Activated T-cell treated with anti-CD3 and anti-CD28 coated beads for 48 hours (primary cell): ENCODE data around the gene GAMT.

Experiments used
- DNase-seq: peaks from one replicate; pipeline ENCODE4 v3.0.0-alpha.2; 2020; ENCODE audit warnings: low read depth

The GAMT gene

GRCh38 chr19:1418496-1418775 lies 17.1 kb upstream of the GAMT start:
- DNase-seq = no peak

GRCh38 chr19:1417681-1418495 lies 16.5 kb upstream of the GAMT start:
- DNase-seq = no peak

GRCh38 chr19:1417145-1417544 lies 15.8 kb upstream of the GAMT start:
- DNase-seq = no peak

GRCh38 chr19:1416014-1416841 lies 14.9 kb upstream of the GAMT start:
- DNase-seq = no peak

- no peak for DNase-seq
These were observed 11.9 kb upstream of the GAMT start for GRCh38 chr19:1412995-1413800.

- no peak for DNase-seq
These were observed 11.1 kb upstream of the GAMT start for GRCh38 chr19:1412323-1412923.

GRCh38 chr19:1411255-1412191 lies 10.2 kb upstream of the GAMT start:
- DNase-seq = no peak

GRCh38 chr19:1410789-1411188 lies 9.4 kb upstream of the GAMT start:
- DNase-seq = no peak

- DNase-seq = peak; percentile 43
These were observed 8.9 kb upstream of the GAMT start for GRCh38 chr19:1410136-1410786.

- DNase-seq = no peak
These were observed 8.1 kb upstream of the GAMT start for GRCh38 chr19:1409204-1410005.

GRCh38 chr19:1408300-1409203 lies 7.2 kb upstream of the GAMT start:
- peak; percentile 46 for DNase-seq

- no peak for DNase-seq
These were observed 6.4 kb upstream of the GAMT start, which contains the start of gene DAZAP1 for GRCh38 chr19:1407528-1408299. DAZAP1 (plus strand) TSS chr19:1407586; CDS start chr19:1407774, 188 bp downstream.

GRCh38 chr19:1406774-1407527 lies 5.6 kb upstream of the GAMT start:
- DNase-seq = peak; percentile 100

GRCh38 chr19:1402411-1403070 lies 1.2 kb upstream of the GAMT start:
- no peak for DNase-seq

- DNase-seq = no peak
These were observed 511 bp upstream of the GAMT start for GRCh38 chr19:1401889-1402217.

GRCh38 chr19:1400281-1401137 lies 833 bp downstream of the GAMT start:
- no peak for DNase-seq
